OCI-LY3 (cell line): Measurements from ENCODE around the gene CDH3.

Experiments
- H2AFZ ChIP-seq: fragments of 200-600, 300-600 bp; shearing (Covaris generic); 2 replicates; pipeline ENCODE4 v1.6.0; 2014; ENCODE audit warnings: antibody characterized with exemption, low read depth, low read length
- H3K27ac ChIP-seq: fragments of 200-600, 300-600 bp; sonication (generic); 2 replicates; pipeline ENCODE4 v1.5.1; 2014; ENCODE audit warnings: mild to moderate bottlenecking, low read length, moderate library complexity, mixed read lengths
- H3K27me3 ChIP-seq: fragments of 200-600, 300-600 bp; sonication (generic); 2 replicates; pipeline ENCODE4 v1.6.1; 2014; ENCODE audit warnings: low read depth, low read length, mixed read lengths
- H3K36me3 ChIP-seq: fragments of 200-600, 300-600 bp; sonication (generic); replicated peaks from 2 replicates; pipeline ENCODE3; 2014; ENCODE audit warnings: low read depth, low read length, mixed read lengths
- H3K4me1 ChIP-seq: fragments of 300-600, 200-600 bp; sonication (generic); 2 replicates; pipeline ENCODE4 v1.6.1; 2014; ENCODE audit warnings: low read length, mixed read lengths
- H3K4me2 ChIP-seq: fragments of 200-600, 300-600 bp; sonication (generic); 2 replicates; pipeline ENCODE4 v1.6.1; 2014; ENCODE audit warnings: low read length, mixed read lengths
- H3K4me3 ChIP-seq: fragments of 300-600, 200-600 bp; sonication (generic); 2 replicates; pipeline ENCODE4 v1.5.1; 2014; ENCODE audit warnings: antibody characterized with exemption, mild to moderate bottlenecking, low read length, moderate library complexity
- H3K79me2 ChIP-seq: fragments of 300-600, 200-600 bp; shearing (Covaris generic); 2 replicates; pipeline ENCODE4 v1.6.1; 2014; ENCODE audit warnings: mild to moderate bottlenecking, low read length, mixed read lengths
- H3K9ac ChIP-seq: fragments of 300-600, 200-600 bp; shearing (Covaris generic); 2 replicates; pipeline ENCODE4 v1.6.0; 2014; ENCODE audit warnings: mild to moderate bottlenecking, low read length, moderate library complexity
- H3K9me3 ChIP-seq: fragments of 200-600, 300-600 bp; shearing (Covaris generic); 2 replicates; pipeline ENCODE4 v1.6.1; 2014; ENCODE audit warnings: low read length, mixed read lengths; ENCODE audit not compliant: insufficient read depth
- H4K20me1 ChIP-seq: fragments of 200-600, 300-600 bp; sonication (generic); 2 replicates; pipeline ENCODE4 v1.6.1; 2016; ENCODE audit warnings: low read length, mixed read lengths; ENCODE audit not compliant: insufficient read depth
- EZH2phosphoT487 ChIP-seq: fragments of 200-600 bp; shearing (Covaris generic); IDR thresholded peaks from 2 replicates; pipeline ENCODE4 v1.6.1; 2018; ENCODE audit warnings: antibody characterized with exemption, mixed run types, low read depth
- TF ChIP-seq, protein P1 (sequence below): fragments of 200-600, 300-600 bp; sonication (generic); IDR thresholded peaks from 2 replicates; pipeline ENCODE4 v1.5.1; 2014; ENCODE audit warnings: antibody characterized with exemption, low read length, low read depth

CDH3 gene

DNA sequence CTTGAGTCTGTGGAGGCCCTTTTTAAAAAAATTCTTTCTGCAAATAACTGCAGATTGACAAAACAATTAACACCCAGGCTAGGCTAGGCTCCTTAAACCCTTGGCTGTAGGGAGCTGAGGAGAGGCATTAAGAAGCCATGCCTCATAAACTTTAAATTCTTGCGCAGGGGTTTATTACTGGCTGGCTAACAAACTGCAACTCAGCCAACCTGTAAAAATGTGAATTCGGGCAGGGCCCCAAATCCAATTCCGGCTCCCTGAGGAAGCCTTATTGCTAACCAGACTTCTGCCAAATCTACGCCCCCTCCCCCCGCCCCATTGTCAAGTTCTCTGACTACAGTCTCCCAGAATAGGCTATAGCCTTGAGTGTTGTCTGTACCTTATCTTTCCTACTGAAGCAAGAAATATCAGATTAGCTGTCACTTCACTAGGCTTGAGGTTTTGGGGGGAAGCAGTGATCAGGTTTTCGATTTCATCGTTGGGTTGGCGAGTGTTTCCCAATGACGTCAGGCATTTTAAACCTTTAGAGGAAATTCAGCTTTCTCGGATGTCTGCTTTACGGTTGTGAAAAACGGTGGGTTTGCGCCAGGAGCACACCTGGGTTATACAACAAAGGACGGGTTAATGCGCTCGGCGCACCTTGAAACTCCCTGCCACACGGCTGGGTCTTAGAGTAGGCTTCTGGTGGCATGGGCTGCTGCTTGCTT, 2.0 kb downstream of the CDH3 start:
- H3K79me2 ChIP-seq, result no peaks in the 10 kb centered on the region
- no peaks in the 10 kb centered on the region for H3K36me3 ChIP-seq
- no peak overlapping the region for H3K9ac ChIP-seq
- no peak overlapping the region for H3K4me3 ChIP-seq
- no peaks in the 10 kb centered on the region for H4K20me1 ChIP-seq
- no peak overlapping the region for H3K4me2 ChIP-seq
- TF ChIP-seq EZH2phosphoT487, result no peak
- TF ChIP-seq, protein P1, sequence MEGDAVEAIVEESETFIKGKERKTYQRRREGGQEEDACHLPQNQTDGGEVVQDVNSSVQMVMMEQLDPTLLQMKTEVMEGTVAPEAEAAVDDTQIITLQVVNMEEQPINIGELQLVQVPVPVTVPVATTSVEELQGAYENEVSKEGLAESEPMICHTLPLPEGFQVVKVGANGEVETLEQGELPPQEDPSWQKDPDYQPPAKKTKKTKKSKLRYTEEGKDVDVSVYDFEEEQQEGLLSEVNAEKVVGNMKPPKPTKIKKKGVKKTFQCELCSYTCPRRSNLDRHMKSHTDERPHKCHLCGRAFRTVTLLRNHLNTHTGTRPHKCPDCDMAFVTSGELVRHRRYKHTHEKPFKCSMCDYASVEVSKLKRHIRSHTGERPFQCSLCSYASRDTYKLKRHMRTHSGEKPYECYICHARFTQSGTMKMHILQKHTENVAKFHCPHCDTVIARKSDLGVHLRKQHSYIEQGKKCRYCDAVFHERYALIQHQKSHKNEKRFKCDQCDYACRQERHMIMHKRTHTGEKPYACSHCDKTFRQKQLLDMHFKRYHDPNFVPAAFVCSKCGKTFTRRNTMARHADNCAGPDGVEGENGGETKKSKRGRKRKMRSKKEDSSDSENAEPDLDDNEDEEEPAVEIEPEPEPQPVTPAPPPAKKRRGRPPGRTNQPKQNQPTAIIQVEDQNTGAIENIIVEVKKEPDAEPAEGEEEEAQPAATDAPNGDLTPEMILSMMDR, result no peak
- H3K27me3 ChIP-seq, result no peaks in the 10 kb centered on the region
- no peaks in the 10 kb centered on the region for H3K4me1 ChIP-seq
- H2AFZ ChIP-seq, result no peak overlapping the region
- H3K9me3 ChIP-seq, result no peaks in the 10 kb centered on the region
- no peak overlapping the region for H3K27ac ChIP-seq

DNA sequence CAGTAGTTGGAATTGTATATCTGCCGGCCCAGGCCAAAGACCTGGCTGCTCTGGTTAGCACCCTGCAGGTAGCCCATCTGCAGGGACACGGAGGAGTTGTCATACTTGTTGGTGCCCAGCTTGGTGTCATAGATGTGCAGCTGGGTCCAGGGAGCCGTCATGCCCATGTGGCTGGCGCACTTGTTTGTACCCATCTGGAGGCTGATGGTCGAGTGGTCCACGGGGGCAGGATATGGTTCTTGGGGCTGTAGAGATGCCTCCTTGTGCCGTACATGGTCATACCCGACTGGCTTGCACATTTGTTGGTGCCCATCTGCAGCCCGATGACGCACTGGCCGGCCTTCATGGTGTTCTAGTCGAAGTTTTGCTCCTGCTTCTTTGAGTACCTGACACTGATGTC, 6.0 kb downstream of the CDH3 start:
- Histone ChIP-seq H3K4me3 (no peak overlapping the region), H3K27ac (no peak overlapping the region), H3K79me2 (no peaks in the 10 kb centered on the region), H3K4me2 (no peak overlapping the region), H4K20me1 (no peaks in the 10 kb centered on the region), H3K4me1 (no peaks in the 10 kb centered on the region), H3K27me3 (no peaks in the 10 kb centered on the region), H3K36me3 (no peaks in the 10 kb centered on the region), H2AFZ (no peak overlapping the region), H3K9me3 (no peaks in the 10 kb centered on the region), H3K9ac (no peak overlapping the region)
- TF ChIP-seq EZH2phosphoT487, result no peak
- TF ChIP-seq, protein P1, result no peak

DNA sequence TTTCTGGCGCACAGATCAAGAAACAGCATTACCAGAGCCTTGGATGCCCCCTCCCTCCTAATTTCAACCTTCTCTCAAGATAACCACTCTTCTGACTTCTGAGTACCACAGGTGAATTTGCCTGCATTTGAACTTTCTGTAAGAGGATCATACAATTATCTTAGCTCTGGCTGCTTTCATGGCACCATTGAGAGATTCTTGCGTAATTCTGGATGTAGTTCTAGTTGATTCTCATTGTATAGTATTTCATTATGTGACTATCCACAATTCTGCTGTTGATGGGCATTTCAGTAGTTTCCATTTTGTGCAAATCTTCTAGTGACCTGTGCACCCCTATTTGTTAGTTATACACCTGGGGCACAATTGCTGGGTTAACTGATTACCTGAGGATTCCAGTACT, 7.5 kb downstream of the CDH3 start:
- H3K27ac ChIP-seq, result no peak overlapping the region
- H3K4me2 ChIP-seq, result no peak overlapping the region
- no peaks in the 10 kb centered on the region for H3K27me3 ChIP-seq
- H4K20me1 ChIP-seq, result no peaks in the 10 kb centered on the region
- no peak overlapping the region for H2AFZ ChIP-seq
- no peaks in the 10 kb centered on the region for H3K9me3 ChIP-seq
- H3K79me2 ChIP-seq, result no peaks in the 10 kb centered on the region
- no peak overlapping the region for H3K9ac ChIP-seq
- no peaks in the 10 kb centered on the region for H3K4me1 ChIP-seq
- TF ChIP-seq, protein P1, result no peak
- no peak for TF ChIP-seq EZH2phosphoT487
- no peak overlapping the region for H3K4me3 ChIP-seq
- H3K36me3 ChIP-seq, result no peaks in the 10 kb centered on the region

DNA sequence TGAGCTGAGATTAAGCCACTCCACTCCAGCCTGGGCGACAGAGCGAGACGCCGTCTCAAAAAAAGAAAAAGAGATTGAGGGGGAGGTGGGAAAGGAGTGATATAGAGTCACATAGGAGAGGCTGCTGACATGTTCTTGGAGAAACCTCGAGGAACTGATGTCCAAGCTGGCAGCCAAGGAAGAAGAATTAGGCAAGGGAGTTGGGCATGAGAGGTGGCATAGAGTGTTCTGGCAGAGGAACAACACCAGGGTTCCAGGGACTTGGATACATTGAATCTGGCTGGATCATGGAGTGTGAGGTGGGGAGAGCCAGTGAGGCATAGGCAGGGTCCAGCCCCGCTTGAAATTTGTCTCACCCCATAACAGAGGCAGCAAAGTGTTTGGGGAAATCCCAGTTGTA, 10.7 kb downstream of the CDH3 start:
- Histone ChIP-seq H3K9me3 (no peaks in the 10 kb centered on the region), H3K36me3 (no peaks in the 10 kb centered on the region), H2AFZ (no peak overlapping the region), H3K79me2 (no peaks in the 10 kb centered on the region), H3K4me2 (no peak overlapping the region), H3K4me3 (no peak overlapping the region), H4K20me1 (no peaks in the 10 kb centered on the region), H3K9ac (no peak overlapping the region), H3K27me3 (no peaks in the 10 kb centered on the region), H3K4me1 (no peaks in the 10 kb centered on the region), H3K27ac (no peak overlapping the region)
- TF ChIP-seq, protein P1, result no peak
- TF ChIP-seq EZH2phosphoT487, result no peak
